ENCODE results near the gene ANKRD24.

DNA sequence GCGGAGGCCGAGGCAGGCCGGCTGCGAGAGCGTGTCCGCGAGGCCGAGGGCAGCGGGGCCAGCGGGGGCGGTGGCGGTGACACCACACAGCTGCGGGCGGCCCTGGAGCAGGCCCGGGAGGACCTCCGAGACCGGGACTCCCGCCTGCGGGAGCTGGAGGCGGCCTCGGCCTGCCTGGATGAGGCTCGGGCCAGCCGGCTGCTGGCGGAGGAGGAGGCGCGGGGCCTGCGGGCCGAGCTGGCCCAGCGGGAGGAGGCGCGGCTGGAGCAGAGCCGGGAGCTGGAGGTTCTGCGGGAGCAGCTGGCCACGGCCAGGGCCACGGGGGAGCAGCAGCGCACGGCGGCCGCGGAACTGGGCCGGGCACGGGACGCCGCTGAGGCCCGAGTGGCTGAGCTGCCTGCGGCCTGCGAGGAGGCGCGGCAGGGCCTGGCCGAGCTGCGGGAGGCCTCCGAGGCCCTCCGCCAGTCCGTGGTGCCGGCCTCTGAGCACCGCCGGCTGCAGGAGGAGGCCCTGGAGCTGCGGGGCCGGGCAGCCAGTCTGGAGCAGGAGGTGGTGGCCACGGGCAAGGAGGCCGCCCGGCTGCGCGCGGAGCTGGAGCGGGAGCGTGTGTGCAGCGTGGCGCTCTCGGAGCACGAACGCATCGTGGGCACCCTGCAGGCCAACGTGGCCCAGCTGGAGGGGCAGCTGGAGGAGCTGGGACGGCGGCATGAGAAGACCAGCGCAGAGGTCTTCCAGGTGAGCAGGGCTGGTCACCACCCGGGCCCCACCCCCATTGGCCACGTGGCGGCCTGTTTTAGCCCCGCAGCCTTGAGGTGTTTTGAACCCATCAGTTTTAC is 35.2 kb downstream of the ANKRD24 start:
- TF ChIP-seq POLR2AphosphoS5 (IDR thresholded peaks at IDR 0.05; ENCODE audit: borderline replicate concordance, low read depth, low read length) (no peak), EZH2 (IDR thresholded peaks at IDR 0.05) (no peak)

Data from SK-N-MC (cell line).